OCI-LY3 (cell line): ENCODE results near the gene DNHD1.
A peak's percentile ranks its signal among the peaks of the same experiment; 100 is the strongest.

Experiments
- H2AFZ ChIP-seq: fragments of 200-600, 300-600 bp; shearing (Covaris generic); 2 replicates; pipeline ENCODE4 v1.6.0; 2014; ENCODE audit warnings: antibody characterized with exemption, low read depth, low read length
- H3K27ac ChIP-seq: fragments of 200-600, 300-600 bp; sonication (generic); 2 replicates; pipeline ENCODE4 v1.5.1; 2014; ENCODE audit warnings: mild to moderate bottlenecking, low read length, moderate library complexity, mixed read lengths
- H3K27me3 ChIP-seq: fragments of 200-600, 300-600 bp; sonication (generic); 2 replicates; pipeline ENCODE4 v1.6.1; 2014; ENCODE audit warnings: low read depth, low read length, mixed read lengths
- H3K36me3 ChIP-seq: fragments of 200-600, 300-600 bp; sonication (generic); replicated peaks from 2 replicates; pipeline ENCODE3; 2014; ENCODE audit warnings: low read depth, low read length, mixed read lengths
- H3K4me1 ChIP-seq: fragments of 300-600, 200-600 bp; sonication (generic); 2 replicates; pipeline ENCODE4 v1.6.1; 2014; ENCODE audit warnings: low read length, mixed read lengths
- H3K4me2 ChIP-seq: fragments of 200-600, 300-600 bp; sonication (generic); 2 replicates; pipeline ENCODE4 v1.6.1; 2014; ENCODE audit warnings: low read length, mixed read lengths
- H3K4me3 ChIP-seq: fragments of 300-600, 200-600 bp; sonication (generic); 2 replicates; pipeline ENCODE4 v1.5.1; 2014; ENCODE audit warnings: antibody characterized with exemption, mild to moderate bottlenecking, low read length, moderate library complexity
- H3K79me2 ChIP-seq: fragments of 300-600, 200-600 bp; shearing (Covaris generic); 2 replicates; pipeline ENCODE4 v1.6.1; 2014; ENCODE audit warnings: mild to moderate bottlenecking, low read length, mixed read lengths
- H3K9ac ChIP-seq: fragments of 300-600, 200-600 bp; shearing (Covaris generic); 2 replicates; pipeline ENCODE4 v1.6.0; 2014; ENCODE audit warnings: mild to moderate bottlenecking, low read length, moderate library complexity
- H3K9me3 ChIP-seq: fragments of 200-600, 300-600 bp; shearing (Covaris generic); 2 replicates; pipeline ENCODE4 v1.6.1; 2014; ENCODE audit warnings: low read length, mixed read lengths; ENCODE audit not compliant: insufficient read depth
- H4K20me1 ChIP-seq: fragments of 200-600, 300-600 bp; sonication (generic); 2 replicates; pipeline ENCODE4 v1.6.1; 2016; ENCODE audit warnings: low read length, mixed read lengths; ENCODE audit not compliant: insufficient read depth
- EZH2phosphoT487 ChIP-seq: fragments of 200-600 bp; shearing (Covaris generic); IDR thresholded peaks from 2 replicates; pipeline ENCODE4 v1.6.1; 2018; ENCODE audit warnings: antibody characterized with exemption, mixed run types, low read depth
- TF ChIP-seq, protein P1 (sequence below): fragments of 200-600, 300-600 bp; sonication (generic); IDR thresholded peaks from 2 replicates; pipeline ENCODE4 v1.5.1; 2014; ENCODE audit warnings: antibody characterized with exemption, low read length, low read depth

The DNHD1 gene

GRCh38 chr11:6472934-6473333 lies 24.1 kb upstream of the DNHD1 start:
- Histone ChIP-seq H2AFZ (no peak overlapping the region), H3K27ac (no peak overlapping the region), H4K20me1 (no peaks in the 10 kb centered on the region), H3K9ac (peak overlapping the region; percentile 52), H3K4me1 (peaks cover 19% of the 10 kb centered on the region), H3K9me3 (no peaks in the 10 kb centered on the region), H3K4me2 (peak overlapping the region; percentile 95), H3K27me3 (no peaks in the 10 kb centered on the region), H3K4me3 (peak overlapping the region; percentile 94), H3K36me3 (peaks cover 13% of the 10 kb centered on the region), H3K79me2 (no peaks in the 10 kb centered on the region)
- no peak for TF ChIP-seq EZH2phosphoT487
- TF ChIP-seq, protein P1, sequence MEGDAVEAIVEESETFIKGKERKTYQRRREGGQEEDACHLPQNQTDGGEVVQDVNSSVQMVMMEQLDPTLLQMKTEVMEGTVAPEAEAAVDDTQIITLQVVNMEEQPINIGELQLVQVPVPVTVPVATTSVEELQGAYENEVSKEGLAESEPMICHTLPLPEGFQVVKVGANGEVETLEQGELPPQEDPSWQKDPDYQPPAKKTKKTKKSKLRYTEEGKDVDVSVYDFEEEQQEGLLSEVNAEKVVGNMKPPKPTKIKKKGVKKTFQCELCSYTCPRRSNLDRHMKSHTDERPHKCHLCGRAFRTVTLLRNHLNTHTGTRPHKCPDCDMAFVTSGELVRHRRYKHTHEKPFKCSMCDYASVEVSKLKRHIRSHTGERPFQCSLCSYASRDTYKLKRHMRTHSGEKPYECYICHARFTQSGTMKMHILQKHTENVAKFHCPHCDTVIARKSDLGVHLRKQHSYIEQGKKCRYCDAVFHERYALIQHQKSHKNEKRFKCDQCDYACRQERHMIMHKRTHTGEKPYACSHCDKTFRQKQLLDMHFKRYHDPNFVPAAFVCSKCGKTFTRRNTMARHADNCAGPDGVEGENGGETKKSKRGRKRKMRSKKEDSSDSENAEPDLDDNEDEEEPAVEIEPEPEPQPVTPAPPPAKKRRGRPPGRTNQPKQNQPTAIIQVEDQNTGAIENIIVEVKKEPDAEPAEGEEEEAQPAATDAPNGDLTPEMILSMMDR, result no peak

- H3K27me3 ChIP-seq, result no peaks in the 10 kb centered on the region
- H2AFZ ChIP-seq, result peak within 1 kb of the TSS; percentile 81
- H3K79me2 ChIP-seq, result no peaks in the 10 kb centered on the region
- H3K27ac ChIP-seq, result no peak within 1 kb of the TSS
- TF ChIP-seq, protein P1, result no peak
- no peak for TF ChIP-seq EZH2phosphoT487
- H4K20me1 ChIP-seq, result no peaks in the 10 kb centered on the region
- peaks cover 16% of the 10 kb centered on the region for H3K4me1 ChIP-seq
- H3K36me3 ChIP-seq, result peaks cover 21% of the 10 kb centered on the region
- H3K9ac ChIP-seq, result peak within 1 kb of the TSS; percentile 78
- H3K4me2 ChIP-seq, result peak within 1 kb of the TSS; percentile 95
- H3K4me3 ChIP-seq, result peak within 1 kb of the TSS; percentile 94
- no peaks in the 10 kb centered on the region for H3K9me3 ChIP-seq
Measured at GRCh38 chr11:6473451-6474412, 23.3 kb upstream of the DNHD1 start, which contains the start of gene TRIM3. Gene TRIM3 (minus strand): TSS chr11:6473941. CDS start chr11:6465695, 8,246 bp downstream.

GRCh38 chr11:6474413-6474792 lies 22.7 kb upstream of the DNHD1 start:
- Histone ChIP-seq H3K9me3 (no peaks in the 10 kb centered on the region), H4K20me1 (no peaks in the 10 kb centered on the region), H3K4me1 (peaks cover 9% of the 10 kb centered on the region), H3K79me2 (no peaks in the 10 kb centered on the region), H3K4me3 (peak overlapping the region; percentile 76), H3K36me3 (peaks cover 28% of the 10 kb centered on the region), H3K4me2 (peak overlapping the region; percentile 76), H3K9ac (peak overlapping the region; percentile 29; the same call in 1 of the 2 replicates), H3K27me3 (no peaks in the 10 kb centered on the region), H2AFZ (0 out of 2 replicates have a peak overlapping the region, but pooled peaks have one; percentile 34), H3K27ac (no peak overlapping the region)
- TF ChIP-seq, protein P1, result no peak
- TF ChIP-seq EZH2phosphoT487, result no peak

DNA sequence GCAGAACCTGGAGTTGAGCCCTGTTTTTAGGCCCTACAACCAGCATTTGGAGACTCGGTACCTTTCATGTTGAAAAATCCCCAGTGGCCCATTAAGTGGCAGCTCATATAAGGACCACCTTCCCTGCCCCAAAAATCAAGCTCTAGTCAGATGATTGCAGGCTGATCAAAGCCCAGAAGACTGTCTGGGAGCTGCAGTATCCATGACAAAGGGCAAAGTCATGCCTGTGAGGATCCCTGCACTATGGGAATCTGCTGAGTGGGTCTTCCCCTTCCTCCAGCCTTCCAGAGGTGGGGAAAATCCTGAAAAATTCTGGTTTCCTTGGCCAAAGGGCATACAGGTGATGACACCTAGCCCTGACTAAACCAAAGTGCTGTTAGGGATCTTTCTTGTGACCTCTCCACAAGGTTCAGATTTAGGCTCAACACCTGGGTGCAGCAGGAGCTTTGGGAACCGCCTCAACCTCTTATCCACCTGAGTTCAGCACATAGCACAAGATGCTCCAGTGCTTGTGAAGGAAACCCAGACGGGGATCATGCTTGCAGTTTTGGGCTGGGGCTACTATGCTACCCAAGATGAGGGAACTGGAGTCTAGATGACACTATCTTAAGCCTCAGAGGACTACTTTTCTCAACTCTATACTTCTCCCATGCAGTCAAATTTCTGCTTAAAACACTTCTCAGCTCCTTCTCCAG lies 22.1 kb upstream of the DNHD1 start:
- Histone ChIP-seq H3K4me2 (no peak overlapping the region), H3K9ac (no peak overlapping the region), H3K36me3 (peaks cover 32% of the 10 kb centered on the region), H3K27ac (no peak overlapping the region), H3K27me3 (no peaks in the 10 kb centered on the region), H3K4me3 (no peak overlapping the region), H4K20me1 (no peaks in the 10 kb centered on the region), H2AFZ (no peak overlapping the region), H3K9me3 (no peaks in the 10 kb centered on the region), H3K4me1 (peaks cover 8% of the 10 kb centered on the region), H3K79me2 (peaks cover 5% of the 10 kb centered on the region)
- no peak for TF ChIP-seq EZH2phosphoT487
- TF ChIP-seq, protein P1, result no peak
